ENCODE data around the gene USP54. TPM values are rescaled to one million over a fixed set of nuclear protein-coding genes. Genes with fewer than 3 reads are reported as not detected.
A peak's percentile ranks its signal among the peaks of the same experiment; 100 is the strongest.

Gene USP54
- total and polyA plus RNA-seq, 9 of the 15 experiments (the other 6 are each of a cell fraction or from before 2014, with no cell fraction given): 3.8 to 40.1 (median 16.9) TPM

GRCh38 chr10:73495884-73496674 lies 95.1 kb downstream of the USP54 start, which contains the start of gene PPP3CB (continued):
- TF ChIP-seq, protein P1, sequence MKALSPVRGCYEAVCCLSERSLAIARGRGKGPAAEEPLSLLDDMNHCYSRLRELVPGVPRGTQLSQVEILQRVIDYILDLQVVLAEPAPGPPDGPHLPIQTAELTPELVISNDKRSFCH (CRISPR knock-in tag; IDR thresholded peaks at IDR 0.05): no peak
- TF ChIP-seq, protein P1 (tag; IDR thresholded peaks at IDR 0.05): no peak
- no peak for TF ChIP-seq USF2 (CRISPR knock-in tag; IDR thresholded peaks at IDR 0.05)
- TF ChIP-seq ZNF274 (IDR thresholded peaks at IDR 0.05; ENCODE audit: borderline replicate concordance, low read depth, low read length): no peak
- no peak for TF ChIP-seq POLR2B (IDR thresholded peaks at IDR 0.05; ENCODE audit: low read depth, partially characterized antibody)
- TF ChIP-seq ZNF184 (CRISPR knock-in tag; IDR thresholded peaks at IDR 0.05): no peak
- TF ChIP-seq MEIS2 (IDR thresholded peaks at IDR 0.05; ENCODE audit: partially characterized antibody): no peak
- TF ChIP-seq STAT5A (IDR thresholded peaks at IDR 0.05; ENCODE audit: borderline replicate concordance, low read length): peak; percentile 29; the same call in 1 of the 2 replicates
- TF ChIP-seq SMARCB1 (IDR thresholded peaks at IDR 0.05; ENCODE audit: insufficient read length, low read depth): no peak
- TF ChIP-seq SMAD1 (IDR thresholded peaks at IDR 0.05; ENCODE audit: low read depth, low read length, partially characterized antibody): peak; percentile 41
- TF ChIP-seq, protein P2, sequence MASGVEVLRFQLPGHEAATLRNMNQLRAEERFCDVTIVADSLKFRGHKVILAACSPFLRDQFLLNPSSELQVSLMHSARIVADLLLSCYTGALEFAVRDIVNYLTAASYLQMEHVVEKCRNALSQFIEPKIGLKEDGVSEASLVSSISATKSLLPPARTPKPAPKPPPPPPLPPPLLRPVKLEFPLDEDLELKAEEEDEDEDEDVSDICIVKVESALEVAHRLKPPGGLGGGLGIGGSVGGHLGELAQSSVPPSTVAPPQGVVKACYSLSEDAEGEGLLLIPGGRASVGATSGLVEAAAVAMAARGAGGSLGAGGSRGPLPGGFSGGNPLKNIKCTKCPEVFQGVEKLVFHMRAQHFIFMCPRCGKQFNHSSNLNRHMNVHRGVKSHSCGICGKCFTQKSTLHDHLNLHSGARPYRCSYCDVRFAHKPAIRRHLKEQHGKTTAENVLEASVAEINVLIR (CRISPR knock-in tag; IDR thresholded peaks at IDR 0.05): no peak
- TF ChIP-seq, protein P3, sequence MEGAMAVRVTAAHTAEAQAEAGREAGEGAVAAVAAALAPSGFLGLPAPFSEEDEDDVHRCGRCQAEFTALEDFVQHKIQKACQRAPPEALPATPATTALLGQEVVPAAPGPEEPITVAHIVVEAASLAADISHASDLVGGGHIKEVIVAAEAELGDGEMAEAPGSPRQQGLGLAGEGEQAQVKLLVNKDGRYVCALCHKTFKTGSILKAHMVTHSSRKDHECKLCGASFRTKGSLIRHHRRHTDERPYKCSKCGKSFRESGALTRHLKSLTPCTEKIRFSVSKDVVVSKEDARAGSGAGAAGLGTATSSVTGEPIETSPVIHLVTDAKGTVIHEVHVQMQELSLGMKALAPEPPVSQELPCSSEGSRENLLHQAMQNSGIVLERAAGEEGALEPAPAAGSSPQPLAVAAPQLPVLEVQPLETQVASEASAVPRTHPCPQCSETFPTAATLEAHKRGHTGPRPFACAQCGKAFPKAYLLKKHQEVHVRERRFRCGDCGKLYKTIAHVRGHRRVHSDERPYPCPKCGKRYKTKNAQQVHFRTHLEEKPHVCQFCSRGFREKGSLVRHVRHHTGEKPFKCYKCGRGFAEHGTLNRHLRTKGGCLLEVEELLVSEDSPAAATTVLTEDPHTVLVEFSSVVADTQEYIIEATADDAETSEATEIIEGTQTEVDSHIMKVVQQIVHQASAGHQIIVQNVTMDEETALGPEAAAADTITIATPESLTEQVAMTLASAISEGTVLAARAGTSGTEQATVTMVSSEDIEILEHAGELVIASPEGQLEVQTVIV (CRISPR knock-in tag; IDR thresholded peaks at IDR 0.05; ENCODE audit: borderline replicate concordance): no peak
- no peak for TF ChIP-seq CHCHD3 (CRISPR knock-in tag; IDR thresholded peaks at IDR 0.05)
- TF ChIP-seq, protein P4, sequence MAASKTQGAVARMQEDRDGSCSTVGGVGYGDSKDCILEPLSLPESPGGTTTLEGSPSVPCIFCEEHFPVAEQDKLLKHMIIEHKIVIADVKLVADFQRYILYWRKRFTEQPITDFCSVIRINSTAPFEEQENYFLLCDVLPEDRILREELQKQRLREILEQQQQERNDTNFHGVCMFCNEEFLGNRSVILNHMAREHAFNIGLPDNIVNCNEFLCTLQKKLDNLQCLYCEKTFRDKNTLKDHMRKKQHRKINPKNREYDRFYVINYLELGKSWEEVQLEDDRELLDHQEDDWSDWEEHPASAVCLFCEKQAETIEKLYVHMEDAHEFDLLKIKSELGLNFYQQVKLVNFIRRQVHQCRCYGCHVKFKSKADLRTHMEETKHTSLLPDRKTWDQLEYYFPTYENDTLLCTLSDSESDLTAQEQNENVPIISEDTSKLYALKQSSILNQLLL (CRISPR knock-in tag; IDR thresholded peaks at IDR 0.05; ENCODE audit: borderline replicate concordance): no peak
- no peak for TF ChIP-seq GATAD2A (IDR thresholded peaks at IDR 0.05)
- TF ChIP-seq ZNF212 (CRISPR knock-in tag; IDR thresholded peaks at IDR 0.05): no peak
- TF ChIP-seq MCM7 (IDR thresholded peaks at IDR 0.05): no peak
- TF ChIP-seq, protein P5, sequence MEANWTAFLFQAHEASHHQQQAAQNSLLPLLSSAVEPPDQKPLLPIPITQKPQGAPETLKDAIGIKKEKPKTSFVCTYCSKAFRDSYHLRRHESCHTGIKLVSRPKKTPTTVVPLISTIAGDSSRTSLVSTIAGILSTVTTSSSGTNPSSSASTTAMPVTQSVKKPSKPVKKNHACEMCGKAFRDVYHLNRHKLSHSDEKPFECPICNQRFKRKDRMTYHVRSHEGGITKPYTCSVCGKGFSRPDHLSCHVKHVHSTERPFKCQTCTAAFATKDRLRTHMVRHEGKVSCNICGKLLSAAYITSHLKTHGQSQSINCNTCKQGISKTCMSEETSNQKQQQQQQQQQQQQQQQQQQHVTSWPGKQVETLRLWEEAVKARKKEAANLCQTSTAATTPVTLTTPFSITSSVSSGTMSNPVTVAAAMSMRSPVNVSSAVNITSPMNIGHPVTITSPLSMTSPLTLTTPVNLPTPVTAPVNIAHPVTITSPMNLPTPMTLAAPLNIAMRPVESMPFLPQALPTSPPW (CRISPR knock-in tag; IDR thresholded peaks at IDR 0.05): peak; percentile 93
- TF ChIP-seq PHB (CRISPR knock-in tag; IDR thresholded peaks at IDR 0.05): no peak
- TF ChIP-seq MXI1 (IDR thresholded peaks at IDR 0.05; ENCODE audit: low read depth, low read length): peak; percentile 52; the same call in 1 of the 2 replicates
- no peak for TF ChIP-seq ZNF224 (CRISPR knock-in tag; IDR thresholded peaks at IDR 0.05)
- no peak for TF ChIP-seq ZBTB17 (CRISPR knock-in tag; IDR thresholded peaks at IDR 0.05)

Data from K562 (cell line).